GM19455 (cell line): ENCODE results near the gene PSMB2.
"Not testable (repeated sequence)": the region's sequence is repeated elsewhere in the genome, so short reads cannot be mapped to it uniquely, and the experiment has no call there.

ENCODE experiments used
- ATAC-seq: cut with Tn5 transposase; IDR thresholded peaks from one replicate; pipeline ENCODE4 v1.9.1; 2021; ENCODE audit not compliant: unreplicated experiment

PSMB2 gene

GRCh38 chr1:35641233-35641866 lies at the start of gene PSMB2:
TSS of gene PSMB2 (minus strand) at chr1:35641526. CDS start at chr1:35641432, 94 bp downstream.
- ATAC-seq: peak; percentile 81

DNA sequence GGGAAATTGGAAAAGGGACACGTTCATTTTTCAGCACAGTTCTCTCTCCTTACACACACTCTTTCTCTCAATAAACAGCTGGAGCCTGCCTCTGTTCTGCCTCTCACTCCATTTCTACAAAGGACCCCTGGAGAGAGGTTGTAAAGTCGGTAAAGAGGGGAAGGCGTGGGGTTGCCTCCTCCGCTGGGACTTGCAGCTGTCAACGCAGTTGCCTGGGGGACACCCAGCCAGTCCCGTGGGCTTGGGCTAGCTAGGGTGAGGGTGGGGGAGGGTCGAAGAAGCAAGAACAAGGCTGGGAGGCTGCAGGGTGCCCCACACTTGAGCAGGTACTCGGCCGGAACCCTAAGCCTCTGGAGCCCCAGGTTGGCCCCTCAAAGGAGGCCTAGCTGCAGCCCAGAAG lies 49.8 kb upstream of the PSMB2 start:
- no peak for ATAC-seq

GRCh38 chr1:35690103-35690502 lies 48.8 kb upstream of the PSMB2 start:
- not testable (repeated sequence) for ATAC-seq

- ATAC-seq: no peak
Observed at GRCh38 chr1:35688161-35688560, 46.8 kb upstream of the PSMB2 start.

DNA sequence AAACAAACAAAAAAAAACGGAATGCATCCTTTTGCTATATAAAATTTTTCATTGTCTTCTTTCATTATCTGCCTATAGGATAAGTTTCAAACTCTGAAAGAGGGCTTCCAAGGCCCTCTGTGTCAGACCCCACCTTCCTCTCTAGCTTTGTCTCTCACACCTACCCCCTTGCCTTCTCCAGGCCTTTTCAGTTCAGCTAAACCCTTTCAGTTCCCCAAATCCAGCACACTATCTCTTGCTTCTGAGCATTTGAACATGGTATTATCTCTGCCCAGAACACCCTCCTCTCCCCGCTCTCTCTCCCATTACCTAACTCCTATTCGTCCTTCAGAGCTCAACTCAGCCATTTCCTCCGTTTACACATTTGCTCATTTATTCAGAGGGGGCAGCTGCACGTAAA lies 41.7 kb upstream of the PSMB2 start:
- ATAC-seq: no peak

DNA sequence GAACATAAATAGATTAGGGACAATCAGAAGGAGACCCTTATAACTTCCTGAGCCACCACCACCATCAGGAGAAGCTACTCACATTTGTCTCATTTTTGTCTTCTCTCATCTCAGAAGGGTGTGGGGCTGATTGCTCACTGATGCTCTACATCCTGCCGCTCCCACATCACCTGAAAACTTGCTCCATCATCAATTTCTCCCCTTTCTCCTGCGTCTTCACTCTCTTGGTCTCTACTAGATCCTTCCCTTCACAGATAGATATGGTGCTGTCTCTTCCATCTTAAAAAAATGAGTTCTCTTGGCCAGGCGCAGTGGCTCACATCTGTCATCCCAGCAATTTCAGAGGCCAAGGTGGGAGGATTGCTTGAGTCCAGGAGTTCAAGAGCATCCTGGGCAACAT lies 38.9 kb upstream of the PSMB2 start:
- ATAC-seq: no peak

- ATAC-seq: no peak
Observed at GRCh38 chr1:35675773-35676172, 34.4 kb upstream of the PSMB2 start.

DNA sequence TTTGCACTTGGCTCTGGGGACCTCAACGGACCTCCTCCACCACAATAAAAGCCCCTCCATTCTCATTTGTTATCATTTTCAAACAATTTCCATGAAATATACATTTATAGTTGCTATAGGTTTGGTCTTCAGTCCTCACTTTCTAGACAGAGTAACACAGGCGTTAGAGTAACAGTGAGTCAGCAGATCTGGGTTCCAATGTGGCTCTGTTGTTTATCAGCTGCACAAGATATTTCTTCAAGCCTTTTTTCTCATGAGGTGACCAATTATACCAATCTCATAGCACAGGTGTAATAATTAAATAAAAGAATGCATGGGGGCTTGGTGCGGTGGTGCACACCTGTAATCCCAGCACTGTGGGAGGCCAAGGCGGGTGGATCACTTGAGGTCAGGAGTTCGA lies 32.8 kb upstream of the PSMB2 start:
- ATAC-seq: no peak

GRCh38 chr1:35672116-35672515 lies 30.8 kb upstream of the PSMB2 start:
- ATAC-seq: no peak

DNA sequence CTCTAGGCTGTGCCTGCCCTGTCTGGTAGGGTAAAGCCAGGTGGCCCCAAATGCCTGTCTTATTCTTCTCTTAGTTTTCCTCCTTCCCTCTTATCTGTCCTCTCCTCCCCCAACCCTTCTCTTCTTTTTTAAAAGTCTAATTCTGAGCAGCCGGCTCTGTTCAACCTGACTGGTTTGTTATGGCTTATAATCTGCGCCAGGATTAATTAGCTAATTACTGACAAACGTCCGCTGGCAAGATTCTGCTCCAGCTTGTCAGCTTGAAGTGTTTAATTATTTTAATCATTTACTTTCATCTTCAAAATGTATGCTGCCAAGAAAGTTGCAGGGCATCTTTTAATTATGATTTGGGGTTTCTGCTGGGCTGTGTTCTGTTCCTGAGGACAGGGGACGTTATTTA lies 27.2 kb upstream of the PSMB2 start:
- ATAC-seq: no peak

DNA sequence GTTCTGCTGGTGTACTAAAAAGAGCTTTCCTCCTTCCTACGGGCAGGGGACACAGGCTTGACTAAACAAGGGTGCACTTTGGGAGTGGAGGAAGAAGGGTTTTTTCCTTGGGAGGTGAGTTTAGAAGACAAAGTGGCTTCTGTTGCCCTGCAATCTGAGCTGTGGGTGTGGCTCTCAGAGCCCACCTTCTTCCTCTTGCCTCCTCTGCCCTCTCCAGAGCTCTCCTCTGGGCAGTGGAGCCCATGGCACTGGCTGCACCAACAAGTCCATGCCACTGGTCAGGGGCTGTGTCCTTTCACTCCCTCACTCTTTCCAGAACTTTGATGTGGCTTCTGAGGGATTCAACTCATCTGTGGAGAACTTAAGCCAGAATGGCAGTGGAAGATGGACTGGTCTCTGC lies 25.6 kb upstream of the PSMB2 start:
- no peak for ATAC-seq

DNA sequence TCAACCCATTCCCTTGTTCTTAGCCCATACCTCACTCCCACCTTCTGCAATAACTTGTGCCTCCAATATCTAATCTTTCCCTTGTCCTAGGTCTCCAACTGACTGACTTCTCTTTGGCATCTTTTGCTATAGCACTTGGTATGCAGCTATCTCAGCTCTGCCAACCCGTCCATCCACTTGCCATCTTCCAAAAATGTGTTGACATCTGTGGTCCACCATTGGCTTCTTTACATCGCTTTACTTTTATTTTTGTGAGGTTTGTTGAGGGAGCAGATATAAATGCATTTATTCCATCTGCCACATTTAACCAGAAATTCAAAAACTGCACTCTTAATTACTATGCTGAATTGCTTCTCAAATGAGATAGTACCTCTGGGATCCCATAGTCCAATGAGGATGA lies 24.9 kb upstream of the PSMB2 start:
- ATAC-seq: no peak

- no peak for ATAC-seq
Observed at GRCh38 chr1:35663434-35663833, 22.1 kb upstream of the PSMB2 start.

GRCh38 chr1:35661474-35661795 lies 20.1 kb upstream of the PSMB2 start:
- ATAC-seq: no peak

GRCh38 chr1:35660581-35661473 lies 19.5 kb upstream of the PSMB2 start:
- no peak for ATAC-seq

GRCh38 chr1:35659589-35659988 lies 18.3 kb upstream of the PSMB2 start:
- no peak for ATAC-seq

GRCh38 chr1:35657851-35658250 lies 16.5 kb upstream of the PSMB2 start:
- no peak for ATAC-seq

GRCh38 chr1:35656863-35657232 lies 15.5 kb upstream of the PSMB2 start:
- ATAC-seq: no peak

GRCh38 chr1:35656148-35656862 lies 15.0 kb upstream of the PSMB2 start:
- no peak for ATAC-seq

DNA sequence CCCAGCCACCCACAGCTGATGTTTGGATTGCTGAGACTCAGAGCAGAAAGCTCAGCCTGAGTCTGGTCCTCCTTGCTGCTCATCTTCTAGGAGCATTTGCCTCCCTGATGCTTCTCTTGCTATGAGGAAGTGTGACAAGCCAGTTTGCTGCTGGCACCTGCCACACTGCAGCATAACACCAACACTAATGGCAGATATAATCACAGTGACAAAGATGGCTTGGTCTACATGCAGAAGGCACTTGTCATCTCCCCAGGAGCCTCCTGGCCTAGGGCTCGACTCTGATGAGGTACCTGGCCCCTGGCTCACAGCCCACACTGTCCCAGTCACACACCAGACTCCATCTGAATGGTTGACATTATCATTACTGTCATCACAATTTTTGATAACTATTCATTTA lies 13.9 kb upstream of the PSMB2 start:
- no peak for ATAC-seq

- no peak for ATAC-seq
Observed at GRCh38 chr1:35650416-35650815, 9.1 kb upstream of the PSMB2 start.

GRCh38 chr1:35646043-35646442 lies 4.7 kb upstream of the PSMB2 start:
- no peak for ATAC-seq
